Activated CD8-positive, alpha-beta T cell treated with anti-CD3 and anti-CD28 coated beads, Interleukin-2, amount 10 ng/mL, durations not matched to agents 7 days and 5 days (primary cell): ENCODE data around the gene CTAG1B. TPM values are rescaled to one million over a fixed set of nuclear protein-coding genes. Genes with fewer than 3 reads are reported as not detected.
"Not testable (repeated sequence)": the region's sequence is repeated elsewhere in the genome, so short reads cannot be mapped to it uniquely, and the experiment has no call there.

ENCODE experiments used
- ATAC-seq: fragments of 150-1000 bp; cut with Tn5 transposase; one replicate; pipeline ENCODE4 v1.10.0; 2021; ENCODE audit warnings: moderate library complexity
- CTCF ChIA-PET: fragments of 350-600 bp; sonication (Branson Sonifier 250); formaldehyde crosslinking; loops from one replicate; lab custom pipeline; 2021; ENCODE audit warnings: antibody characterized with exemption; lab: Charles Lee
- POLR2A ChIA-PET: fragments of 350-600 bp; sonication (Branson Sonifier 250); formaldehyde crosslinking; loops from one replicate; lab custom pipeline; 2021; ENCODE audit warnings: antibody characterized with exemption; lab: Charles Lee
- DNase-seq: peaks from one replicate; pipeline ENCODE4 v3.0.0-alpha.2; 2020
- H3K27ac Mint-ChIP-seq: one replicate; pipeline ENCODE4 v1.8.0; 2021; ENCODE audit warnings: mild to moderate bottlenecking, mixed read lengths
- H3K27me3 Mint-ChIP-seq: one replicate; pipeline ENCODE4 v1.8.0; 2021; ENCODE audit warnings: low read depth, mixed read lengths
- H3K36me3 Mint-ChIP-seq: one replicate; pipeline ENCODE4 v1.8.0; 2021; ENCODE audit warnings: low read depth, mixed read lengths
- H3K4me1 Mint-ChIP-seq: one replicate; pipeline ENCODE4 v1.8.0; 2021; ENCODE audit warnings: low read depth, mixed read lengths
- H3K4me3 Mint-ChIP-seq: one replicate; pipeline ENCODE4 v1.8.0; 2021; ENCODE audit warnings: mild to moderate bottlenecking, mixed read lengths
- H3K9me3 Mint-ChIP-seq: one replicate; pipeline ENCODE4 v1.8.0; 2022; ENCODE audit warnings: mixed read lengths; ENCODE audit not compliant: insufficient read depth
- total RNA-seq, 2 experiments: library from RNA; stranded (reverse); gene quantifications; one replicate each; pipeline ENCODE4 v1.2.3, GENCODE V29; 2021

Gene CTAG1B
- not detected for total RNA-seq

DNA sequence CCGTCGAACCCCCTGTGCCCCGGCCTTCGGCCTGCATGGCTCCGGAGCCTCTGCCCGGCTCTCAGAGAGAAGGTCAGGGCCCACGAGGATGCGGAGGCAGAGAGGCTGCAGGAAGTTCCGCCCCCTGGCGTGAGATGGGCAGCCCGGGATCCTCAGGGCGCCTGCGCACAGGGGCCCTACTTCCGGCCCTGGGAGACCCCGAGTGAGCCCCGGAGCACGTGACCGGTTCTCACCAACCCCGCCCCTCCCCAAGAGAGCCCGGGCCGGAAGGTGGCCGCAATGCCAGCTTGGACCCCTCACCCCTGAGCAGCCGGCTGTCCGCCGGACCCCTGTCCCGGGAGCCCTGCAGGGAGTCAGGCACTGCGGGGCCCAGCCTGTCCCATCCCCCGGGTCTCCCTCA is at the start of gene CTAG1B:
Gene CTAG1B, minus strand, starts transcription at position 101 of the 400 bp plus-strand sequence. Its CDS starts 64 bp downstream, at position 37.
- H3K4me1 Mint-ChIP-seq, ATAC-seq, CTCF ChIA-PET, POLR2A ChIA-PET, H3K27ac Mint-ChIP-seq, H3K4me3 Mint-ChIP-seq, H3K27me3 Mint-ChIP-seq, H3K9me3 Mint-ChIP-seq, DNase-seq, H3K36me3 Mint-ChIP-seq: not testable (repeated sequence)

DNA sequence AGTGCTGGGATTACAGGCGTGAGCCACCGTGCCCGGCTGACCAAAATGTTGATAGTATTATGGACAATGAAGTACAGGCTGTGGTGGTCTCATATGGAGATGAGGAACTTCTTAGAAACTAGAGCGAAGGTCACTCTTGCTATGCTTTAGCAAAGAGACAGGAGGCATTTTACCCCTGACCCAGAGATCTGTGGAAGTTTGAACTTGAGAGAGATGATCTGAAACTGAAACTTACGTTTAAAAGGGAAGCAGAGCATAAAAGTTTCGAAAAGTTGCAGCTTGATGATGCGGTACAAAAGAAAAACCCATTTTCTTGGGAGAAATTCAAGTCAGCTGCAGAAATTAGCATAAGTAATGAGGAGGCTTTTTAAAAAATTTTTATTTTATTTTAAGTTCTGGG is 42.8 kb upstream of the CTAG1B start:
- peaks cover 4% of the 10 kb centered on the region for H3K36me3 Mint-ChIP-seq
- DNase-seq, result no peak
- CTCF ChIA-PET, result no interaction called here
- peaks cover 6% of the 10 kb centered on the region for H3K4me1 Mint-ChIP-seq
- H3K27ac Mint-ChIP-seq, result no peak overlapping the region
- H3K27me3 Mint-ChIP-seq, result peaks cover 4% of the 10 kb centered on the region
- POLR2A ChIA-PET, result no interaction called here
- no peak for ATAC-seq
- no peak overlapping the region for H3K4me3 Mint-ChIP-seq
- no peaks in the 10 kb centered on the region for H3K9me3 Mint-ChIP-seq

DNA sequence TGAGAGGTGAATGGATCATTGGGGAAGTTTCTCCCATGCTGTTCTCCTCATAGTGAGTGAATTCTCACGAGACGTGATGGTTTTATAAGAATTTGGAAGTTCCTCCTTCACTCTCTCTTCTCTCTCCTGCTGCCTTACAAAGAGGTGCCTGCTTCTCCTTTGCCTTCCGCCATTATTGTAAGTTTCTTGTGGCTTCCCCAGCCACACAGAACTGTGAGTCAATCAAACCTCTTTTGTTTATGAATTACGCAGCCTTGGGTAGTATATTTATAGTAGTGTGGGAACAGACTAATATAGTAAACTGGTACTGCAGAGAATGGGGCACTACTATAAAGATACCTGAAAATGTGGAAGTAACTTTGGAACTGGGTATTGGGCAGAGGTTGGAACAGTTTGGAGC is 42.1 kb upstream of the CTAG1B start:
- DNase-seq (no peak), ATAC-seq (no peak)
- Mint-ChIP-seq H3K4me1 (peaks cover 6% of the 10 kb centered on the region), H3K4me3 (no peak overlapping the region), H3K9me3 (no peaks in the 10 kb centered on the region), H3K36me3 (peaks cover 4% of the 10 kb centered on the region), H3K27me3 (peaks cover 4% of the 10 kb centered on the region), H3K27ac (no peak overlapping the region)
- ChIA-PET CTCF (no interaction called here), POLR2A (no interaction called here)

DNA sequence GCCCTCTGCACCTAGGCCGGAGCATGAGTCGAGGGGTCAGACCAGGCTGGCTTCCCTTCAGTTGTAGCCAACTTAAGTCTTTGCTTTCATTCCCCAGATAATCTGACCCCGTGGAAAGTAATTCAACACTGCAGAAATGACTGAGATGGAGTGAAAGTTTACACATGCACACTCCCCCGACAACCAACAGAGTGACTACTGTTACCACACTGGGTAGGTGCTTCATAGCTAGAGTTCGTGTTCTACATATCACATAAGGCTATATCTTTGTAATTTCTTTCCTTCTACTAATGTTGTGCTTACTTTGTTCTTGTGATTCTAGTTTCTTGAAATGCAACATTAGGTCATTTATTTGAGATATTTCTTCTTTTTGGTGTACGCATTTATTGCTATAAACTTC is 41.5 kb upstream of the CTAG1B start:
- Mint-ChIP-seq H3K27ac (no peak overlapping the region), H3K27me3 (peaks cover 4% of the 10 kb centered on the region), H3K4me1 (peaks cover 3% of the 10 kb centered on the region), H3K4me3 (no peak overlapping the region), H3K36me3 (peaks cover 4% of the 10 kb centered on the region), H3K9me3 (no peaks in the 10 kb centered on the region)
- ChIA-PET CTCF (no interaction called here), POLR2A (no interaction called here)
- DNase-seq, result no peak
- ATAC-seq, result no peak

DNA sequence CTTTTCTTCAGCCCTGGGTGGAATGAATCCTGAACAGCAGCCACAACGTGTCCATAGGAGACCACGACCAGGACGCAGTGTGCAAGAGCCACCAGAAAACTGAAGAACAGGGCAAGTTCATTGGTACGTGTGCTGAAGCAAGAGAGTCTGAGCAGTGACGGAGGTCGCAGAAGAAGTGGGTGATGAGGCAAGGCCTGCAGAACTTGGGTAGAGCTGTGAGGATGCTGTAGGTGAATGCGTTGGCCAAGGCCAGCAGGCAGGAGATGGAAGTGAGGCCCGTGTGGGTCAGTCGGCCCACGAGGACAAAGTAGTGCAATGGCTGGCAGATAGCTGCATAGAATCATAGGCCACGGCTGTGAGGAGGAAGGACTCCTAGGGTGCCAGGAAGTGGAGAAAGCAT is 39.9 kb upstream of the CTAG1B start:
- ChIA-PET POLR2A (no interaction called here), CTCF (no interaction called here)
- peaks cover 4% of the 10 kb centered on the region for H3K36me3 Mint-ChIP-seq
- peaks cover 2% of the 10 kb centered on the region for H3K4me1 Mint-ChIP-seq
- ATAC-seq (no peak), DNase-seq (no peak)
- H3K4me3 Mint-ChIP-seq, result no peak overlapping the region
- H3K9me3 Mint-ChIP-seq, result no peaks in the 10 kb centered on the region
- no peak overlapping the region for H3K27ac Mint-ChIP-seq
- peaks cover 4% of the 10 kb centered on the region for H3K27me3 Mint-ChIP-seq

DNA sequence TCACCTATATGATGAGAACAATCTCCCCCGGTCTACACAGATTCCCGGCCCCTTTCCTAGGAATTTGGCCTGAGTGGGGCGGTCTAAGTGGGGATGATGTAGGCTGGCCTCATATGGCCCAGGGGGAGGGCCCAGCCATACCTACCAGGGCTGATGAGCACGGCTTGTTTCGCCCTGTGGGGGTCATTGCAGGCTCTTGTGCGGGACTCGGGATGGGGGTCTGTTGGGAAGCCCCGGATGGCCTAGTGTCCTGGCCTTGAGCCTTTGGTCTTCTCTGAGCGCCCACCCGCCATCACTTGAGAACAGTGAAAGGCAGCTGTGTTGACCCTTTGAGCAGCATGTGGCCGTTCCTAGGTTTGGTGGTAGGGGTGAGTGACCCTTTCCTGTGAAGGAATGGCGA is 39.1 kb upstream of the CTAG1B start:
- no peak for ATAC-seq
- H3K4me3 Mint-ChIP-seq, result no peak overlapping the region
- ChIA-PET POLR2A (no interaction called here), CTCF (no interaction called here)
- no peaks in the 10 kb centered on the region for H3K36me3 Mint-ChIP-seq
- H3K27me3 Mint-ChIP-seq, result no peaks in the 10 kb centered on the region
- no peaks in the 10 kb centered on the region for H3K9me3 Mint-ChIP-seq
- H3K4me1 Mint-ChIP-seq, result peaks cover 2% of the 10 kb centered on the region
- H3K27ac Mint-ChIP-seq, result no peak overlapping the region
- no peak for DNase-seq

DNA sequence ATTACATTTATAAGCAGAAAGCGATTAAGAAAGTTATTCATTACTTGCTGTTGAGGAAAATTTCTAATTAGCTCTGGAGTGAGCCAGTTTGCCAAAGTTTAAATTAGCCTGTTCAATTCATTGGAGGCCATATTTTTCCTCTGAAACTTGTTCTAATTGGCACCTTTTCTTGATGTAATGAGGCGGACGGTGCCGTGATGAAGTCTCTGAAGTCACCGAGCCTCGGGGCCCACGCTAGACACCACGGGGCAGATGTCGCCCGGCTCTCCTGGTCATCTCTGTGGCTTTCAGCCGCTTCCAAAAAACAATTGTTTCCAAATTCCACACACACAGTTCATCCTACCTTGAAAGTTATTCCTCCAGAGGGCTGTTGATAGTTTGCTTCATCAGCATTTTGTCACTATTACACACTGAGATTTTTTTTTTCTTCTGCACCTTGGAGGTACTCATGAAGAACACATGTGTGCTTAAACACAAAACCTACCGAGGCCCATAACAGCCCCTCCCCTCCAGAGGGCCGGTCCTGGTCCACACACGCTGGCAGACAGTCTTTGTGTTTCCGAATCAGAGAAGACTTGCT is 38.2 kb upstream of the CTAG1B start:
- Mint-ChIP-seq H3K4me1 (peaks cover 2% of the 10 kb centered on the region), H3K27me3 (no peaks in the 10 kb centered on the region), H3K27ac (no peak overlapping the region), H3K4me3 (no peak overlapping the region), H3K36me3 (no peaks in the 10 kb centered on the region), H3K9me3 (no peaks in the 10 kb centered on the region)
- DNase-seq (no peak), ATAC-seq (no peak)
- POLR2A ChIA-PET, result no interaction called here
- CTCF ChIA-PET, result no interaction called here

DNA sequence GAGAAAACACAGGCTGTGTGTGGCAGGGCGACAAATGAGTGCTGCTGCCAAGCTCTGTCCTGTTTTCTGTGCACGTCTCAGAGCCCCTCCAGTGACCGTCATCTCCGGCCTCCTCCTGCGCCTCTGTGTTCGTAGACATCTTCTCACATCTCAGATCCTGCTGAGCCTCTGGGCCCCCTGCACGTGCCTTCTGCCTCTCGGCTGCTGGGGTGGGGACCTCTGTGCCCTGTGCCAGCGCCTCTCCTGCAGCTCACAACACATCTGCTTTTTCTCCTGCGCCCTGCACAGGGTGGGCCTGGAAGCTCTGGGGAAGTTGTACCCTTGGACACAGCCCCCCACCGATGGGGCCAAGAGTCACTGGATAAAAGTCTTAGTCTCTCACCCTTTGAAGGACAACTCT is 36.7 kb upstream of the CTAG1B start:
- Mint-ChIP-seq H3K27me3 (no peaks in the 10 kb centered on the region), H3K27ac (no peak overlapping the region), H3K4me3 (no peak overlapping the region), H3K4me1 (no peaks in the 10 kb centered on the region), H3K36me3 (no peaks in the 10 kb centered on the region), H3K9me3 (no peaks in the 10 kb centered on the region)
- DNase-seq (no peak), ATAC-seq (no peak)
- ChIA-PET POLR2A (no interaction called here), CTCF (no interaction called here)

DNA sequence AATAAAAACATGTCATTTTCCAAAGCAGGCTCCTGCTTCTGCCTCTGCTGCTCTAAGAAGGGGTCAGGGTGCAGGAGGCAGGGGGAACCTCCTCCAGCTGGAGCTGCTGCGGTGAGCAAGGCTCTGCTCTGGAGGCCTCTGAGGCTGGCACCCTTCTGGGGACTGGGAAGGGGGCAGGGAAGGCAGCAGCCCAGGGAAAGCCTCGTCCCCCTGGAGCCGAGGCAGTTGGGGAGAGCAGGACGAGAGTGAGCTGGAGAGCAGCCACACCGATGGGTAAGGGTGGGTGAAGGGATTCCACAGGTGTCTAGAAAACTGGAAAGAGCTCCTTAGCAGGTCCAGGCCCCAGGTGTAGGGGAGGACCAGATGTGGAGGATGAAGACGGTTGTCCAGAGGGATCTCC is 36.3 kb upstream of the CTAG1B start:
- no peak overlapping the region for H3K27ac Mint-ChIP-seq
- H3K9me3 Mint-ChIP-seq, result no peaks in the 10 kb centered on the region
- no peak for ATAC-seq
- H3K36me3 Mint-ChIP-seq, result no peaks in the 10 kb centered on the region
- POLR2A ChIA-PET, result no interaction called here
- DNase-seq, result no peak
- no peaks in the 10 kb centered on the region for H3K4me1 Mint-ChIP-seq
- CTCF ChIA-PET, result no interaction called here
- no peak overlapping the region for H3K4me3 Mint-ChIP-seq
- no peaks in the 10 kb centered on the region for H3K27me3 Mint-ChIP-seq

DNA sequence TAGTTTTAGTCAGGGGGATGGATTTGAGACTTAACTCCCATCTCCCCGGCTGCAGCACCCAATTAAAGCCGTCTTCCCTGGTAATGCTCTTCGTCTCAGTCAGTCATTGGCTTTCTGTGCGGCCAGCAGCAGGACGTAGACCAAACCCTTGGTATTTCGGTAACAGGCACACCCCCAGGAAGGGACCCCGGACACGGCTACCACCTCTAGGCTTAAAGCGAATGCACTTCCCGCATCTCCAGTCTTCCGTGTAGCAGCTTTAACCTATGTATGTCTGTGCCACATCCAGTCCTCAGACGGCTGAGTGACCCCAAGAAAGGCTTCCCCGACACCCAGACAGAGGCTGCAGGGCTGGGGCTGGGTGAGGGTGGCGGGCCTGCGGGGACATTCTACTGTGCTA is 35.8 kb upstream of the CTAG1B start:
- no peak for DNase-seq
- CTCF ChIA-PET, result no interaction called here
- no peaks in the 10 kb centered on the region for H3K9me3 Mint-ChIP-seq
- no peaks in the 10 kb centered on the region for H3K36me3 Mint-ChIP-seq
- no peak overlapping the region for H3K4me3 Mint-ChIP-seq
- no peaks in the 10 kb centered on the region for H3K27me3 Mint-ChIP-seq
- no peak for ATAC-seq
- POLR2A ChIA-PET, result no interaction called here
- no peaks in the 10 kb centered on the region for H3K4me1 Mint-ChIP-seq
- H3K27ac Mint-ChIP-seq, result no peak overlapping the region

DNA sequence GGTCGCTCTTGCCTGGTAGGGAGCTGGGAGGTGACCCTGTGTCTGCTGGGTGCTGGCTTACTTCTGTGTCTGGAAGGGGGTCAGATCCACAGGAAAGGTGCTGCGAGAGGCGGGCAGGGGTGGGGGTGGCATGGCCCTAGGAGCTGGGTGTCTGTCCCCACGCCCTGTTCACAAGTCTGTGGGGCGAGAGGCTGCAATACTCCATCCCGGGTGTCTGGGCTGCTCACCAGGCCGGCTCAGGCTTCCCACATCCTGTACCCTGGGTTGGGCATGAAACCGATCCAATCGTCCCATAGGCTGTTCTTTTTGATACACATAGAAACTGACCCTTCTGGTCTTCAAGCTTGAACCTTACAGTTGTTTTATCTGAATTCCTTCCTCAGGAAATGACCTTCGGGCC is 35.3 kb upstream of the CTAG1B start:
- Mint-ChIP-seq H3K4me3 (no peak overlapping the region), H3K36me3 (no peaks in the 10 kb centered on the region), H3K4me1 (no peaks in the 10 kb centered on the region), H3K27ac (no peak overlapping the region), H3K9me3 (no peaks in the 10 kb centered on the region), H3K27me3 (no peaks in the 10 kb centered on the region)
- CTCF ChIA-PET, result no interaction called here
- ATAC-seq (no peak), DNase-seq (no peak)
- POLR2A ChIA-PET, result no interaction called here

DNA sequence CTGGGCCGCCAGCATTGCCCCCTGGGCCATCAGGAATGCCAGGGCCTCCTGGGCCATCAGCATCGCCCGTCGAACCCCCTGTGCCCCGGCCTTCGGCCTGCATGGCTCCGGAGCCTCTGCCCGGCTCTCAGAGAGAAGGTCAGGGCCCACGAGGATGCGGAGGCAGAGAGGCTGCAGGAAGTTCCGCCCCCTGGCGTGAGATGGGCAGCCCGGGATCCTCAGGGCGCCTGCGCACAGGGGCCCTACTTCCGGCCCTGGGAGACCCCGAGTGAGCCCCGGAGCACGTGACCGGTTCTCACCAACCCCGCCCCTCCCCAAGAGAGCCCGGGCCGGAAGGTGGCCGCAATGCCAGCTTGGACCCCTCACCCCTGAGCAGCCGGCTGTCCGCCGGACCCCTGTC is 34.3 kb upstream of the CTAG1B start, which contains the start of gene CTAG2:
Gene CTAG2, minus strand, starts transcription at position 167 of the 400 bp plus-strand sequence. Its CDS starts 64 bp downstream, at position 103.
- POLR2A ChIA-PET, H3K36me3 Mint-ChIP-seq, H3K27ac Mint-ChIP-seq, H3K4me1 Mint-ChIP-seq, CTCF ChIA-PET, DNase-seq, H3K4me3 Mint-ChIP-seq, H3K9me3 Mint-ChIP-seq, ATAC-seq, H3K27me3 Mint-ChIP-seq: not testable (repeated sequence)

DNA sequence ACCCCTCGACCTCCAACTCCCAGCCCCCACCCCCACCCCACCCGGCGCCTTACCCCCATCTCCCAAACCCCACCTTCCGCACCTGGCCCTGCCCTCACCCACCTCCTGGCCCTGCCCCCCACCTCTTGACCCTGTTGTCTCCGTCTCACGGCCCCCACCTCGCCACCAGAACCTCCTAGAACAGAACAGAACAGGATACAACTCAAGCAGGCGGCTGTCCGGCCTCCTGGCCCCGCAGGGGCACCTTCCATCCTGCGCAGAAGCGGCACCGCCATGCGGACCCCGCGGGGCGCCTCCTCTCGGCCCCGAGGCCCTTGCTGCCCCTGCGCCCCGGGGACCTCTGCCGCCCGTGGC is 33.9 kb upstream of the CTAG1B start:
- no peaks in the 10 kb centered on the region for H3K27me3 Mint-ChIP-seq
- ChIA-PET CTCF (no interaction called here), POLR2A (no interaction called here)
- DNase-seq (no peak), ATAC-seq (no peak)
- H3K27ac Mint-ChIP-seq, result no peak overlapping the region
- no peaks in the 10 kb centered on the region for H3K9me3 Mint-ChIP-seq
- H3K4me3 Mint-ChIP-seq, result no peak overlapping the region
- H3K36me3 Mint-ChIP-seq, result no peaks in the 10 kb centered on the region
- H3K4me1 Mint-ChIP-seq, result no peaks in the 10 kb centered on the region
